HepG2 (cell line): ENCODE measurements around the gene NUDT1. TPM values are rescaled to one million over a fixed set of nuclear protein-coding genes. Genes with fewer than 3 reads are reported as not detected.

Experiments
- ATAC-seq: fragments of 200-7000 bp; cut with Tn5 transposase; 3 replicates; pipeline ENCODE4 v1.9.1; 2020; ENCODE audit warnings: mild to moderate bottlenecking, moderate library complexity
- BruUV-seq: library from RNA; stranded (reverse); fragments of 400-500 nt; replicated peaks from 2 replicates; lab custom pipeline; 2021; lab: Mats Ljungman, UMichigan
- CTCF ChIA-PET: fragments of 300-600 bp; formaldehyde crosslinking; extraction: SDS; loops from one replicate; lab custom pipeline; 2021; ENCODE audit warnings: low total read pairs, inconsistent platforms, low intra/inter-chr PET ratio; lab: Yijun Ruan, JAX
- POLR2A ChIA-PET: fragments of 350-600 bp; sonication (Branson Sonifier 250); formaldehyde crosslinking; loops from one replicate; lab custom pipeline; 2020; ENCODE audit warnings: antibody characterized with exemption, inconsistent platforms; lab: Yijun Ruan, JAX
- DNase-seq: peaks from one replicate; pipeline ENCODE4 v3.0.0-alpha.2; 2015; ENCODE audit warnings: low spot score
- FAIRE-seq: peaks from 3 replicates; lab custom pipeline; 2011; peaks lifted over from hg19 to GRCh38; lab: Jason Lieb, UNC
- H2AFZ ChIP-seq: one replicate; pipeline ENCODE4 v1.6.1; 2011; ENCODE audit warnings: low read length, inconsistent platforms
- H3K27ac ChIP-seq: fragments of 300-600 bp; 3 replicates; pipeline ENCODE4 v1.8.0; 2011; ENCODE audit warnings: mixed run types, mild to moderate bottlenecking, mixed read lengths, low read length, inconsistent platforms; ENCODE audit not compliant: insufficient read depth; ENCODE audit errors: extremely low read length
- H3K27me3 ChIP-seq, 2 experiments: fragments of 200-600 bp in 1 of 2; 2 replicates in 1 of 2; 3 replicates in 1 of 2; pipeline versions ENCODE4 v1.6.0 to v1.8.0; 2011; ENCODE audit warnings: low read length in 2 of 2, mild to moderate bottlenecking in 2 of 2, moderate library complexity in 2 of 2, inconsistent platforms in 1 of 2; ENCODE audit not compliant: insufficient read depth in 2 of 2, control insufficient read depth in 1 of 2
- H3K36me3 ChIP-seq, 2 experiments: fragments of 200-600 bp in 1 of 2; replicated peaks in 1 of 2; 2 replicates in 1 of 2; 3 replicates in 1 of 2; pipeline versions ENCODE4 v1.5.1 to v1.8.0; 2011; ENCODE audit warnings: low read length in 2 of 2, inconsistent platforms in 1 of 2; ENCODE audit not compliant: insufficient read depth in 2 of 2, control insufficient read depth in 1 of 2
- H3K4me1 ChIP-seq: 2 replicates; pipeline ENCODE4 v1.5.1; 2012; ENCODE audit warnings: low read length, inconsistent platforms; ENCODE audit not compliant: insufficient read depth
- H3K4me2 ChIP-seq: 2 replicates; pipeline ENCODE4 v1.6.0; 2011; ENCODE audit warnings: low read depth, low read length, inconsistent platforms
- H3K4me3 ChIP-seq, 3 experiments: fragments of 200-600 bp in 1 of 3; sonication (generic), shearing (Covaris generic) in 1 of 3; replicated peaks in 1 of 3; 2 replicates each; pipeline ENCODE4 v1.5.1; 2011 to 2016; ENCODE audit warnings: low read length in 3 of 3, inconsistent platforms in 2 of 3, low read depth in 2 of 3, mild to moderate bottlenecking in 2 of 3, control low read depth in 1 of 3, mixed read lengths in 1 of 3; ENCODE audit not compliant: insufficient read depth in 1 of 3
- H3K79me2 ChIP-seq: one replicate; pipeline ENCODE4 v1.6.1; 2011; ENCODE audit warnings: low read length, inconsistent platforms; ENCODE audit not compliant: insufficient read depth
- H3K9ac ChIP-seq: 2 replicates; pipeline ENCODE4 v1.6.0; 2011; ENCODE audit warnings: mild to moderate bottlenecking, low read depth, low read length, inconsistent platforms; ENCODE audit not compliant: insufficient read depth
- H3K9me3 ChIP-seq: 2 replicates; pipeline ENCODE4 v1.5.1; 2012; ENCODE audit warnings: mild to moderate bottlenecking, low read length
- H4K20me1 ChIP-seq: 2 replicates; pipeline ENCODE4 v1.6.0; 2011; ENCODE audit warnings: inconsistent platforms, mild to moderate bottlenecking, low read length, moderate library complexity; ENCODE audit not compliant: insufficient read depth
- FOSL1 ChIP-seq: sonication (generic); formaldehyde crosslinking; IDR thresholded peaks from 2 replicates; pipeline ENCODE4 v1.9.0; 2021; ENCODE audit warnings: missing genetic modification reagents, borderline replicate concordance
- FOXJ3 ChIP-seq: sonication (generic); formaldehyde crosslinking; IDR thresholded peaks from 2 replicates; pipeline ENCODE4 v1.4.0; 2020; ENCODE audit warnings: missing genetic modification reagents, mild to moderate bottlenecking, borderline replicate concordance
- GFI1 ChIP-seq: sonication (generic); formaldehyde crosslinking; IDR thresholded peaks from 2 replicates; pipeline ENCODE4 v1.5.0; 2020; ENCODE audit warnings: missing genetic modification reagents, mild to moderate bottlenecking, borderline replicate concordance
- HNRNPL ChIP-seq: fragments of 200-400 bp; formaldehyde crosslinking; IDR thresholded peaks from 2 replicates; pipeline ENCODE4 v1.6.1; 2017; ENCODE audit warnings: mild to moderate bottlenecking, low read depth, low read length
- SNRNP70 ChIP-seq: fragments of 200-400 bp; formaldehyde crosslinking; IDR thresholded peaks from 2 replicates; pipeline ENCODE4 v1.6.1; 2017; ENCODE audit warnings: mild to moderate bottlenecking, low read depth, low read length, moderate library complexity
- ZNF121 ChIP-seq: sonication (generic); formaldehyde crosslinking; IDR thresholded peaks from 2 replicates; pipeline ENCODE4 v1.5.0; 2020; ENCODE audit warnings: mild to moderate bottlenecking, missing genetic modification reagents
- ZNF230 ChIP-seq: sonication (generic); formaldehyde crosslinking; IDR thresholded peaks from 2 replicates; pipeline ENCODE4 v1.4.0; 2020; ENCODE audit warnings: mild to moderate bottlenecking, missing genetic modification reagents
- ZNF30 ChIP-seq: sonication (generic); formaldehyde crosslinking; IDR thresholded peaks from 2 replicates; pipeline ENCODE4 v1.5.0; 2020; ENCODE audit warnings: mild to moderate bottlenecking, missing genetic modification reagents
- ZNF484 ChIP-seq: sonication (generic); formaldehyde crosslinking; IDR thresholded peaks from 2 replicates; pipeline ENCODE4 v1.5.1; 2020; ENCODE audit warnings: mild to moderate bottlenecking, low read depth, missing genetic modification reagents, borderline replicate concordance
- ZNF691 ChIP-seq: sonication (generic); formaldehyde crosslinking; IDR thresholded peaks from 2 replicates; pipeline ENCODE4 v1.4.0; 2020; ENCODE audit warnings: missing genetic modification reagents, low read depth, mild to moderate bottlenecking, borderline replicate concordance
- ZNF746 ChIP-seq: sonication (generic); formaldehyde crosslinking; IDR thresholded peaks from 2 replicates; pipeline ENCODE4 v1.8.0; 2022; ENCODE audit warnings: mild to moderate bottlenecking, missing genetic modification reagents
- ZNF776 ChIP-seq: sonication (generic); formaldehyde crosslinking; IDR thresholded peaks from 2 replicates; pipeline ENCODE4 v1.4.0; 2020; ENCODE audit warnings: mild to moderate bottlenecking, missing genetic modification reagents
- WGBS: methylation state at CpG from one replicate; pipeline ENCODE4 v1.1.6; 2017; ENCODE audit warnings: low lambda C conversion rate; 5-methylcytosine and 5-hydroxymethylcytosine counted together
- in situ Hi-C: cut with HindIII; loops from 2 replicates; pipeline ENCODE4 v1.10.0; 2017; ENCODE audit warnings: low pct_unique_long_range_greater_than_20kb; ENCODE audit not compliant: extremely low pct_ligation_motif_present
- intact Hi-C: fragments of 100-400 bp; cut with micrococcal nuclease; formaldehyde crosslinking; loops from one replicate; pipeline ENCODE4 v1.10.0; 2022; ENCODE audit not compliant: unreplicated experiment
- polyA plus RNA-seq, 8 experiments: library from polyadenylated mRNA; depleted of rRNA in 3 of 8; stranded (reverse) in 7 of 8; unstranded in 1 of 8; fragments of >200 nt; fragmentation: Illumina TruSeq in 4 of 8; extraction: Trizol in 4 of 8; gene quantifications; 2 replicates each; pipeline versions ENCODE4 v1.2.1 to v1.2.3, GENCODE V29; 2011 to 2016; ENCODE audit warnings: low read depth in 4 of 8, missing spikeins in 1 of 8, mixed read lengths in 1 of 8; ENCODE audit not compliant: insufficient read depth in 1 of 8
- total RNA-seq, 5 experiments: library from RNA; depleted of rRNA; stranded (reverse); fragments of >200 nt; fragmentation: Illumina TruSeq; extraction: Trizol; gene quantifications; 2 replicates each; pipeline ENCODE4 v1.2.3, GENCODE V29; 2016; ENCODE audit warnings: low read depth in 1 of 5
- TF ChIP-seq, protein P1 (sequence below): sonication (generic); formaldehyde crosslinking; IDR thresholded peaks from 2 replicates; pipeline ENCODE4 v1.4.0; 2020; ENCODE audit warnings: missing genetic modification reagents
- TF ChIP-seq, protein P2 (sequence below), 2 experiments: sonication (generic) in 1 of 2; formaldehyde crosslinking in 1 of 2; IDR thresholded peaks; 2 replicates each; pipeline versions ENCODE4 v1.5.1 to v1.6.1; 2011 to 2020; ENCODE audit warnings: borderline replicate concordance in 1 of 2, low read depth in 1 of 2, low read length in 1 of 2, mild to moderate bottlenecking in 1 of 2, missing genetic modification reagents in 1 of 2, moderate library complexity in 1 of 2
- TF ChIP-seq, protein P3 (sequence below): sonication (generic); formaldehyde crosslinking; IDR thresholded peaks from 2 replicates; pipeline ENCODE4 v1.8.1; 2023; ENCODE audit warnings: missing genetic modification reagents, inconsistent platforms, borderline replicate concordance

Gene NUDT1
- total and polyA plus RNA-seq, 2 of the 13 experiments (the other 11 are each of a cell fraction or from before 2014, with no cell fraction given) = 9.1 to 26.8 TPM

- FAIRE-seq (no peak), DNase-seq (no peak), ATAC-seq (no peak)
- CTCF ChIA-PET = no interaction called here
- H3K9ac ChIP-seq = no peak overlapping the region
- H3K36me3 ChIP-seq = no peaks in the 10 kb centered on the region; a peak in 1 of 5 replicates
- H3K4me1 ChIP-seq = peaks cover 3% of the 10 kb centered on the region; the same call in 1 of the 2 replicates
- no peaks in the 10 kb centered on the region for H4K20me1 ChIP-seq
- TF ChIP-seq HNRNPL (no peak), ZNF30 (CRISPR knock-in tag) (no peak), GFI1 (CRISPR knock-in tag) (no peak), ZNF230 (no peak), SNRNP70 (no peak), ZNF746 (CRISPR knock-in tag) (no peak), FOXJ3 (CRISPR knock-in tag) (no peak), FOSL1 (CRISPR knock-in tag) (no peak)
- TF ChIP-seq, protein P1, sequence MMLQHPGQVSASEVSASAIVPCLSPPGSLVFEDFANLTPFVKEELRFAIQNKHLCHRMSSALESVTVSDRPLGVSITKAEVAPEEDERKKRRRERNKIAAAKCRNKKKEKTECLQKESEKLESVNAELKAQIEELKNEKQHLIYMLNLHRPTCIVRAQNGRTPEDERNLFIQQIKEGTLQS (CRISPR knock-in tag) = no peak
- no peak overlapping the region for H3K4me2 ChIP-seq
- no TSS peak for BruUV-seq
- POLR2A ChIA-PET = no interaction called here
- no peak overlapping the region for H3K4me3 ChIP-seq
- H3K9me3 ChIP-seq = no peaks in the 10 kb centered on the region
- peaks cover 17% of the 10 kb centered on the region for H3K79me2 ChIP-seq
- WGBS = 96% methylated on average over 13 of the region's 13 CpGs
- intact Hi-C loops (no loop called here), in situ Hi-C loops (no loop called here)
- H2AFZ ChIP-seq = no peak overlapping the region
- no peaks in the 10 kb centered on the region for H3K27me3 ChIP-seq
- no peak overlapping the region for H3K27ac ChIP-seq
Observed at GRCh38 chr7:2289621-2290020, 47.6 kb downstream of the NUDT1 start.

- 95% methylated on average over 6 of the region's 6 CpGs for WGBS
- no peak overlapping the region for H2AFZ ChIP-seq
- in situ Hi-C loops = no loop called here
- CTCF ChIA-PET = no interaction called here
- H3K9ac ChIP-seq = no peak overlapping the region
- no peak overlapping the region for H3K4me3 ChIP-seq
- TF ChIP-seq ZNF484 (CRISPR knock-in tag) = no peak
- TF ChIP-seq ZNF776 (CRISPR knock-in tag) = no peak
- no peak for TF ChIP-seq ZNF691
- TF ChIP-seq, protein P2, sequence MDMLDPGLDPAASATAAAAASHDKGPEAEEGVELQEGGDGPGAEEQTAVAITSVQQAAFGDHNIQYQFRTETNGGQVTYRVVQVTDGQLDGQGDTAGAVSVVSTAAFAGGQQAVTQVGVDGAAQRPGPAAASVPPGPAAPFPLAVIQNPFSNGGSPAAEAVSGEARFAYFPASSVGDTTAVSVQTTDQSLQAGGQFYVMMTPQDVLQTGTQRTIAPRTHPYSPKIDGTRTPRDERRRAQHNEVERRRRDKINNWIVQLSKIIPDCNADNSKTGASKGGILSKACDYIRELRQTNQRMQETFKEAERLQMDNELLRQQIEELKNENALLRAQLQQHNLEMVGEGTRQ (IDR thresholded peaks at IDR 0.05; ENCODE audit: low read depth, low read length) = no peak
- TF ChIP-seq, protein P2 (CRISPR knock-in tag; IDR thresholded peaks at IDR 0.05; ENCODE audit: borderline replicate concordance) = no peak
- TF ChIP-seq, protein P3, sequence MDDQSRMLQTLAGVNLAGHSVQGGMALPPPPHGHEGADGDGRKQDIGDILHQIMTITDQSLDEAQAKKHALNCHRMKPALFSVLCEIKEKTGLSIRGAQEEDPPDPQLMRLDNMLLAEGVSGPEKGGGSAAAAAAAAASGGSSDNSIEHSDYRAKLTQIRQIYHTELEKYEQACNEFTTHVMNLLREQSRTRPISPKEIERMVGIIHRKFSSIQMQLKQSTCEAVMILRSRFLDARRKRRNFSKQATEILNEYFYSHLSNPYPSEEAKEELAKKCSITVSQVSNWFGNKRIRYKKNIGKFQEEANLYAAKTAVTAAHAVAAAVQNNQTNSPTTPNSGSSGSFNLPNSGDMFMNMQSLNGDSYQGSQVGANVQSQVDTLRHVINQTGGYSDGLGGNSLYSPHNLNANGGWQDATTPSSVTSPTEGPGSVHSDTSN (CRISPR knock-in tag) = no peak
- TF ChIP-seq ZNF121 (CRISPR knock-in tag) = peak; percentile 63
- H3K9me3 ChIP-seq = no peaks in the 10 kb centered on the region
- POLR2A ChIA-PET = no interaction called here
- H3K27ac ChIP-seq = no peak overlapping the region
- BruUV-seq = no TSS peak
- H4K20me1 ChIP-seq = no peaks in the 10 kb centered on the region
- H3K4me1 ChIP-seq = peaks cover 4% of the 10 kb centered on the region; the same call in 1 of the 2 replicates
- no peak for ATAC-seq
- no peak overlapping the region for H3K4me2 ChIP-seq
- intact Hi-C loops = no loop called here
- H3K79me2 ChIP-seq = peaks cover 17% of the 10 kb centered on the region
- no peaks in the 10 kb centered on the region for H3K27me3 ChIP-seq
- H3K36me3 ChIP-seq = no peaks in the 10 kb centered on the region; a peak in 1 of 5 replicates
- FAIRE-seq = no peak
- no peak for DNase-seq
Observed at GRCh38 chr7:2290877-2291276, 48.9 kb downstream of the NUDT1 start.
